DOHH2 (cell line): ENCODE data around the gene MYO10.

Source experiments
- H3F3A ChIP-seq: fragments of 200-600 bp; sonication (generic), shearing (Covaris generic); 2 replicates; pipeline ENCODE4 v1.6.0; 2016; ENCODE audit warnings: antibody characterized with exemption, mild to moderate bottlenecking; ENCODE audit not compliant: control insufficient read depth, insufficient read depth
- H3K27ac ChIP-seq: fragments of 200-600 bp; sonication (generic); 2 replicates; pipeline ENCODE4 v1.5.1; 2014; ENCODE audit warnings: low read depth, mild to moderate bottlenecking, low read length, moderate library complexity
- H3K27me3 ChIP-seq: fragments of 200-600 bp; sonication (generic); 2 replicates; pipeline ENCODE4 v1.6.1; 2014; ENCODE audit warnings: mild to moderate bottlenecking, low read length, mixed read lengths; ENCODE audit not compliant: control insufficient read depth
- H3K36me3 ChIP-seq: fragments of 200-600 bp; sonication (generic); 2 replicates; pipeline ENCODE4 v1.6.1; 2014; ENCODE audit warnings: mild to moderate bottlenecking, low read length, moderate library complexity, mixed read lengths; ENCODE audit not compliant: control insufficient read depth
- H3K4me1 ChIP-seq: fragments of 200-600 bp; sonication (generic); 2 replicates; pipeline ENCODE4 v1.6.1; 2014; ENCODE audit warnings: mild to moderate bottlenecking, low read length, mixed read lengths; ENCODE audit not compliant: control insufficient read depth
- H3K4me2 ChIP-seq: fragments of 200-600 bp; sonication (generic); 2 replicates; pipeline ENCODE4 v1.6.0; 2014; ENCODE audit warnings: mild to moderate bottlenecking, low read length, moderate library complexity
- H3K4me3 ChIP-seq: fragments of 200-600 bp; sonication (generic); 2 replicates; pipeline ENCODE4 v1.5.1; 2014; ENCODE audit warnings: mild to moderate bottlenecking, low read length, mixed read lengths
- H3K79me2 ChIP-seq: fragments of 200-600 bp; sonication (generic); 2 replicates; pipeline ENCODE4 v1.6.1; 2014; ENCODE audit warnings: mild to moderate bottlenecking, low read length, mixed read lengths; ENCODE audit not compliant: control insufficient read depth
- H3K9me2 ChIP-seq: fragments of 200-600 bp; sonication (generic); replicated peaks from 2 replicates; pipeline ENCODE4 v1.6.1; 2014; ENCODE audit warnings: mild to moderate bottlenecking, low read length, mixed read lengths; ENCODE audit not compliant: control insufficient read depth
- H3K9me3 ChIP-seq: fragments of 200-600 bp; sonication (generic); 2 replicates; pipeline ENCODE4 v1.6.1; 2014; ENCODE audit warnings: antibody characterized with exemption, low read length, mixed read lengths; ENCODE audit not compliant: control insufficient read depth, insufficient read depth
- H4K20me1 ChIP-seq: fragments of 200-600 bp; sonication (generic); 2 replicates; pipeline ENCODE4 v1.6.0; 2014; ENCODE audit warnings: low read depth, mild to moderate bottlenecking, antibody characterized with exemption, low read length, moderate library complexity; ENCODE audit not compliant: control insufficient read depth, insufficient read depth
- EZH2phosphoT487 ChIP-seq: fragments of 200-600 bp; sonication (generic); IDR thresholded peaks from 2 replicates; pipeline ENCODE4 v1.6.1; 2017; ENCODE audit warnings: borderline replicate concordance, mild to moderate bottlenecking, antibody characterized with exemption, low read length, moderate library complexity, mixed read lengths
- TF ChIP-seq, protein P1 (sequence below): fragments of 200-600 bp; sonication (generic); IDR thresholded peaks from one replicate; pipeline ENCODE4 v1.5.1; 2014; ENCODE audit warnings: antibody characterized with exemption, mild to moderate bottlenecking, low read depth, low read length; ENCODE audit not compliant: poor library complexity, severe bottlenecking

Gene MYO10

DNA sequence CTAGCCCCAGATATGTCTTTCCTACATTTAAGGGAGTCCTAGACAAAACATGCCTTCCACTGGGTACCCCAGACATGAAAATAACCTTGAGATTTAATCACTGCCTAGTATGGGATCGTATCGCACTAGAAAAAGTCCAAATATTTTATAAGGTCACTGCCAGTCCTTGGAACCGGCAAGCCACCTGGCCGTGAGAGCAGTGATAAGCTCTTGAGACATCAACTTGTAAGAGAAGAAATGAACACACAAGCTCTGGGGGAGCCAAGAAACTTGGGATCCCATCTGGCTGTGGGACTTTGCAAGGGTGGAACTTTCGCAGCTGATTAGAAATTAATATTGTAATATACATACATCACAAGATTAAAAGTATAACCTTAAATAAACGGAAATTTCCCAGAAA, 21.5 kb downstream of the MYO10 start:
- Histone ChIP-seq H3K4me1 (no peaks in the 10 kb centered on the region), H3K4me2 (no peak overlapping the region), H3K79me2 (no peaks in the 10 kb centered on the region), H3F3A (no peaks in the 10 kb centered on the region), H3K27me3 (no peaks in the 10 kb centered on the region), H3K9me3 (no peaks in the 10 kb centered on the region), H3K4me3 (no peak overlapping the region), H3K27ac (no peak overlapping the region), H3K9me2 (no peaks in the 10 kb centered on the region), H4K20me1 (no peaks in the 10 kb centered on the region), H3K36me3 (no peaks in the 10 kb centered on the region)
- no peak for TF ChIP-seq EZH2phosphoT487
- TF ChIP-seq, protein P1, sequence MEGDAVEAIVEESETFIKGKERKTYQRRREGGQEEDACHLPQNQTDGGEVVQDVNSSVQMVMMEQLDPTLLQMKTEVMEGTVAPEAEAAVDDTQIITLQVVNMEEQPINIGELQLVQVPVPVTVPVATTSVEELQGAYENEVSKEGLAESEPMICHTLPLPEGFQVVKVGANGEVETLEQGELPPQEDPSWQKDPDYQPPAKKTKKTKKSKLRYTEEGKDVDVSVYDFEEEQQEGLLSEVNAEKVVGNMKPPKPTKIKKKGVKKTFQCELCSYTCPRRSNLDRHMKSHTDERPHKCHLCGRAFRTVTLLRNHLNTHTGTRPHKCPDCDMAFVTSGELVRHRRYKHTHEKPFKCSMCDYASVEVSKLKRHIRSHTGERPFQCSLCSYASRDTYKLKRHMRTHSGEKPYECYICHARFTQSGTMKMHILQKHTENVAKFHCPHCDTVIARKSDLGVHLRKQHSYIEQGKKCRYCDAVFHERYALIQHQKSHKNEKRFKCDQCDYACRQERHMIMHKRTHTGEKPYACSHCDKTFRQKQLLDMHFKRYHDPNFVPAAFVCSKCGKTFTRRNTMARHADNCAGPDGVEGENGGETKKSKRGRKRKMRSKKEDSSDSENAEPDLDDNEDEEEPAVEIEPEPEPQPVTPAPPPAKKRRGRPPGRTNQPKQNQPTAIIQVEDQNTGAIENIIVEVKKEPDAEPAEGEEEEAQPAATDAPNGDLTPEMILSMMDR, result no peak

DNA sequence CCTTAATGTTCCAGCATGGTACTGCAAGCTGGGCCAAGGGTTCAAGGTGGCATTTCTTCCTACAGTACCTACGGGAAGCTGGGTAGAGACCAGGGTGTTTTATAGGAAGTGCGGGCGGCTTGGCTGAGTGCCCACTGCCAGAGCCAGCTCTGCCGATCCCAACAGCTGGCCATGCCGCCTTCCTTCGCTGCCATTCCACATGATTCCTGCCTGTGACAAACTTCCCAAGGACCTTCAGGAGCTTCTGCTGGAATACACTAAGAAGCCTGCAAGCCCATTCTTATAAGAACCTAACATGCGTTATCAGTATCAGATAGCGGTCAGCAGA, 22.0 kb downstream of the MYO10 start:
- no peaks in the 10 kb centered on the region for H3K79me2 ChIP-seq
- no peak overlapping the region for H3K4me3 ChIP-seq
- no peaks in the 10 kb centered on the region for H3K36me3 ChIP-seq
- no peaks in the 10 kb centered on the region for H3K9me2 ChIP-seq
- no peaks in the 10 kb centered on the region for H3K9me3 ChIP-seq
- H3K27me3 ChIP-seq, result no peaks in the 10 kb centered on the region
- H3K4me2 ChIP-seq, result no peak overlapping the region
- no peaks in the 10 kb centered on the region for H4K20me1 ChIP-seq
- H3K27ac ChIP-seq, result no peak overlapping the region
- H3K4me1 ChIP-seq, result no peaks in the 10 kb centered on the region
- no peak for TF ChIP-seq EZH2phosphoT487
- TF ChIP-seq, protein P1, result no peak
- H3F3A ChIP-seq, result no peaks in the 10 kb centered on the region

DNA sequence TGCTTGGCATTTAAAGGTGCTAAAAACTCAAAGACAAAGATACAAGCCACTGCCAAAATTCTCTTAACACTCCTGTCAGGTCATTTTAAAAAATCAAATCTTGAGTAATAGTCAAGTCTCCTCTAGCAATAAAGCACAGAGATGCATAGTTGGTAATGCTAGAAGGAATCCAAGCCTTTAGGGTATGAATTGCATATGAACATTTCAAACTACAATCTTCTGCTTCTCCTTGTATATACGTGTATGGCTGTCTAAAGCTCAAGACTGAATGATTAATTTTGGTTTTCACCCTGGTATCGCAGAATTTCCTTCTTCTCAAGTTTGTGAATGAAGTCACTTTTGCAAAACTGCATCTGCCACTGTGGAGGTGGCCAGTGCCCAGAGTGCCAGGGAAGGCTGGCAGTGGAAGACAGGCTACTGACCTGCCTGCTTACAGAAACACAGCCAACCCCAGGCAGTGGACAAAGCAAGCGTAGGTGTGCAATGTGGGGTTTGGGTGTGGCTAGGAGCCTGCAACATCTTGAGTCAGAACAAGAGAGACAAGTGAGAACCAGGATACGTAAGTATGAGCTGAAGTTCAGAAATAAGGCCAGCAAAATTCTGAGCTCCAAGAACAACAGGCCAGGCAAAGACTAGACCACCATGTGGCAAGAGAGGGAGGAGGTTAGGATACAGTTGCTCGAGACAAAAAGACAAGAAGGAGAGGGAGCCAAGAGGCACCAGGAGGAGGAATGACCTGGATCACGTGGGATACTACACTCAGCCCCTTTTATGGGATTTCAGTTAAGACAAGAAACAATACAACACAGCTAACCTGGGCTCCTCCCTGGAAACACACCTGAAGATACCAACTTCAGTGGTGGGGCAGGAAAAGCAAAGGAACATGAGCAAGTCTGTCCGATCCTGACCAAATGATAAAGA, 22.6 kb downstream of the MYO10 start:
- no peak overlapping the region for H3K27ac ChIP-seq
- no peaks in the 10 kb centered on the region for H3K79me2 ChIP-seq
- H3K4me3 ChIP-seq, result no peak overlapping the region
- no peaks in the 10 kb centered on the region for H3K9me3 ChIP-seq
- H3F3A ChIP-seq, result no peaks in the 10 kb centered on the region
- H3K4me1 ChIP-seq, result no peaks in the 10 kb centered on the region
- H3K27me3 ChIP-seq, result no peaks in the 10 kb centered on the region
- no peaks in the 10 kb centered on the region for H3K9me2 ChIP-seq
- no peaks in the 10 kb centered on the region for H3K36me3 ChIP-seq
- H4K20me1 ChIP-seq, result no peaks in the 10 kb centered on the region
- no peak for TF ChIP-seq EZH2phosphoT487
- TF ChIP-seq, protein P1, result no peak
- H3K4me2 ChIP-seq, result no peak overlapping the region
